ENCODE data around the gene KIF5B. TPM values are rescaled to one million over a fixed set of nuclear protein-coding genes. Genes with fewer than 3 reads are reported as not detected.

The KIF5B gene
- total RNA-seq, 1 donor from 2014 or later, result 78.1 TPM

DNA sequence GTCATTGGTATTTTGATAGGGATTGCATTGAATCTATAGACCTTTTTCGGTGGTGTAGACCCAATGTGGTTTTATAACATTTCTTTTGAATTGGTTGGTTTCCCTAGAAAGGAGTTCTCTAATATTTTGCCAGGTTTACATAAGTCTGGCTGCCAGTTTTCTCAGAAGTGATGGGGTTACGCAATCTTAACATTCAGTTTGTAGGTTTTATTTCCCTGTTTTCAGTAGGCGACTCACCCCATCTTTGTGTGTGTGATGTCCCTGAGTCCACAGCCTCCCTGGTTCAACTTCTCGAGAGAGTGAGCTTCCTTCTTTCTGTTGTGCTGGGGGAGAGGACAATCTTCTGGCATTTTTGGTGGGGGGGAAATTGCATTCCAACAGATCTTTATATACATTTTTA is 9.6 kb upstream of the KIF5B start:
- H3K4me3 ChIP-seq, result no peak overlapping the region
- H3K4me1 ChIP-seq, result no peaks in the 10 kb centered on the region
- TF ChIP-seq, protein P1, sequence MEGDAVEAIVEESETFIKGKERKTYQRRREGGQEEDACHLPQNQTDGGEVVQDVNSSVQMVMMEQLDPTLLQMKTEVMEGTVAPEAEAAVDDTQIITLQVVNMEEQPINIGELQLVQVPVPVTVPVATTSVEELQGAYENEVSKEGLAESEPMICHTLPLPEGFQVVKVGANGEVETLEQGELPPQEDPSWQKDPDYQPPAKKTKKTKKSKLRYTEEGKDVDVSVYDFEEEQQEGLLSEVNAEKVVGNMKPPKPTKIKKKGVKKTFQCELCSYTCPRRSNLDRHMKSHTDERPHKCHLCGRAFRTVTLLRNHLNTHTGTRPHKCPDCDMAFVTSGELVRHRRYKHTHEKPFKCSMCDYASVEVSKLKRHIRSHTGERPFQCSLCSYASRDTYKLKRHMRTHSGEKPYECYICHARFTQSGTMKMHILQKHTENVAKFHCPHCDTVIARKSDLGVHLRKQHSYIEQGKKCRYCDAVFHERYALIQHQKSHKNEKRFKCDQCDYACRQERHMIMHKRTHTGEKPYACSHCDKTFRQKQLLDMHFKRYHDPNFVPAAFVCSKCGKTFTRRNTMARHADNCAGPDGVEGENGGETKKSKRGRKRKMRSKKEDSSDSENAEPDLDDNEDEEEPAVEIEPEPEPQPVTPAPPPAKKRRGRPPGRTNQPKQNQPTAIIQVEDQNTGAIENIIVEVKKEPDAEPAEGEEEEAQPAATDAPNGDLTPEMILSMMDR (IDR thresholded peaks at IDR 0.05), result no peak
- H3K36me3 ChIP-seq, result no peaks in the 10 kb centered on the region
- intact Hi-C loops (cut with DNase I), result no loop called here
- no peak for DNase-seq (ENCODE audit: low spot score in 2 of 2)
- H3K27ac ChIP-seq, result no peak overlapping the region
- H3K27me3 ChIP-seq, result no peaks in the 10 kb centered on the region
- no peaks in the 10 kb centered on the region for H3K9me3 ChIP-seq

DNA sequence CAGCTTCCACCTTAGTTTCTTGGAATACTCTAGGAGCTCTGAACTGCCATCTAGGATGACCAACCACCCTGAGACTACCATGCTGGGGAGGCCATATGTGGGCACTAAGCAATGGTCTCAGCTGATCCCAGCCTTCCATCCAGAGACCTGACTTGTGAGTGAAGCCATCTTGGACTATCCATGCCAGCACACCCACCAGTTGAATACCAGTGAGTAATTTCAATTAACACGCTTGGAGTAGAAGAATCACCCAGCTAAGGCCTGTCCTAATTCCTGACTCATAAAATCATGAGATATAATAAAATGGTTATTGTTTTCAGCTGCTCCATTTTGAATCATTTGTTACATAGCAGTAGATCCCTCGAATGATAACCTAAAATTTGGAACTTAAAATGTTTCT is 5.2 kb upstream of the KIF5B start:
- no peak overlapping the region for H3K4me3 ChIP-seq
- intact Hi-C loops (cut with DNase I), result no loop called here
- H3K9me3 ChIP-seq, result no peaks in the 10 kb centered on the region
- no peaks in the 10 kb centered on the region for H3K36me3 ChIP-seq
- no peak overlapping the region for H3K27ac ChIP-seq
- H3K27me3 ChIP-seq, result no peaks in the 10 kb centered on the region
- no peak for DNase-seq (ENCODE audit: low spot score in 2 of 2)
- H3K4me1 ChIP-seq, result peaks cover 0 to 3% of the 10 kb centered on the region in 2 donors
- TF ChIP-seq, protein P1 (IDR thresholded peaks at IDR 0.05), result no peak

DNA sequence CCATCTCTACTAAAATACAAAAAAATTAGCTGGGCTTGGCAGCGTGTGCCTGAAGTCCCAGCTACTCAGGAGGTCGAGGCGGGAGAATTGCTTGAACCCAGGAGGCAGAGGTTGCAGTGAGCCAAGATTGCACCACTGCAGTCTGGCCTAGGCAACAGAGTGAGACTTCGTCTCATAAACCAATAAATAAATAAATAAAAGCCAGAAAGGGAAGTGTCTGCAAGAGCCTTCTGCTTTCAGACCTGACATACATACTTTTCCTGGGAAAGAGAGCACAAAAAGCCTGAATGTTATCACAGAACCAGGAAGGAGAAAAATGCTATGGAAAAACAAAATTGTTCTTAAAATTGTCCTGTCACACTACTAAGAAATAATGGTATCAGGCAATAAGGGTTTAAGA is 4.1 kb upstream of the KIF5B start:
- Histone ChIP-seq H3K36me3 (no peaks in the 10 kb centered on the region), H3K27ac (no peak overlapping the region), H3K27me3 (no peaks in the 10 kb centered on the region), H3K4me3 (no peak overlapping the region), H3K9me3 (no peaks in the 10 kb centered on the region), H3K4me1 (peaks cover 0 to 3% of the 10 kb centered on the region in 2 donors)
- intact Hi-C loops (cut with DNase I), result no loop called here
- no peak for DNase-seq (ENCODE audit: low spot score in 2 of 2)
- TF ChIP-seq, protein P1 (IDR thresholded peaks at IDR 0.05), result no peak

DNA sequence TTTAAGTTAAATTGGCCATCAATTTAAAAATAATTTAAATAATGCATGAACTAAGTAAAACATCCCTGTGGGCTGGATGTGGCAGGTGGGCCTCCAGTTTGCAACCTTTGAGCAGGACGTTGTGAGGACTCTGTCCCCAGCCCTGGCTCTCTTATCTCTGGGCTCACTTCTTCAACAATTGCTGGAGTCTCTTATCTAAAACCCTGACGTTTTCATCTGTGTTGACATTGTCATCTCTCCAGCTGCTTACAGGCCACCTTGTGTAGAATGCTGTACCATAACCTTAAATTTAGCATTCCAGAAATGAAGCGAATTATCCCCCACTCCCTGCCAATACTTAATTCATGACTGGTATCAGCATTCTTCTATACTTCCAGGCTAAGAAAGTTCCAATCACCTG is 3.2 kb upstream of the KIF5B start:
- Histone ChIP-seq H3K27me3 (no peaks in the 10 kb centered on the region), H3K9me3 (no peaks in the 10 kb centered on the region), H3K4me1 (peaks cover 0 to 3% of the 10 kb centered on the region in 2 donors), H3K36me3 (no peaks in the 10 kb centered on the region), H3K27ac (no peak overlapping the region), H3K4me3 (no peak overlapping the region)
- no peak for DNase-seq (ENCODE audit: low spot score in 2 of 2)
- TF ChIP-seq, protein P1 (IDR thresholded peaks at IDR 0.05), result no peak
- intact Hi-C loops (cut with DNase I), result loop anchor here (5.0 kb wide), 3 partner anchors 48 to 288 kb away; partner anchors contain the start of gene EPC1

DNA sequence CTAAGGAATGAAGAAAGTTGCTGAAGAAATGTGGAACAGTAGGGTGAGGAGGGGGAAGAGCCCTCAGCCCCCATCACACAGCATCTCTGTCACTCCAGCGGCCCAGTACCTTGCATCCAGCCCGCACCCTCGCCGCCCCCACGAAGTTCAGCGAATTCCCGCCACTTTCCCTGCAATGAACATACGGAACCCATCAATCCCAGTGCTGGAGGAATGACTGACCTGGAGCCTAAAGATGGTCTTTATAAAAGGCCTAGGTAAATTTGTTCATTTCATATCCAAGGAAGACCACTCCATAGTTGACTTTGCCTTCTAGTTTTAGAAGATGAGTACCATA is 779 bp upstream of the KIF5B start:
- peak overlapping the region; percentile 79 to 98 for H3K4me3 ChIP-seq
- no peaks in the 10 kb centered on the region for H3K9me3 ChIP-seq
- H3K36me3 ChIP-seq, result no peaks in the 10 kb centered on the region
- H3K4me1 ChIP-seq, result peaks cover 0 to 9% of the 10 kb centered on the region in 2 donors
- DNase-seq (ENCODE audit: low spot score in 2 of 2), result no peak
- intact Hi-C loops (cut with DNase I), result loop anchor here (5.0 kb wide), 3 partner anchors 50 to 290 kb away; partner anchors contain the start of gene EPC1
- TF ChIP-seq, protein P1 (IDR thresholded peaks at IDR 0.05), result no peak
- H3K27me3 ChIP-seq, result no peaks in the 10 kb centered on the region
- H3K27ac ChIP-seq, result peak overlapping the region; percentile 98 to 100

Data from ascending aorta (tissue), 2 donors.